HepG2 (cell line): Measurements from ENCODE around the gene RNGTT. TPM values are rescaled to one million over a fixed set of nuclear protein-coding genes. Genes with fewer than 3 reads are reported as not detected.

ENCODE experiments used
- ATF7-NPFF ChIP-seq: sonication (generic); formaldehyde crosslinking; IDR thresholded peaks from 2 replicates; pipeline ENCODE4 v1.8.1; 2023; ENCODE audit warnings: mild to moderate bottlenecking, low read depth, missing genetic modification reagents, moderate library complexity
- JDP2 ChIP-seq: sonication (generic); formaldehyde crosslinking; IDR thresholded peaks from 2 replicates; pipeline ENCODE4 v1.8.1; 2022; ENCODE audit warnings: missing genetic modification reagents, borderline replicate concordance
- KAT7 ChIP-seq: IDR thresholded peaks from 2 replicates; pipeline ENCODE4 v1.6.1; 2018; ENCODE audit warnings: borderline replicate concordance, missing compliant biosample characterization
- KLF12 ChIP-seq: sonication (generic); formaldehyde crosslinking; IDR thresholded peaks from 2 replicates; pipeline ENCODE4 v1.4.0; 2020; ENCODE audit warnings: missing genetic modification reagents, borderline replicate concordance
- MED1 ChIP-seq: sonication (generic); formaldehyde crosslinking; IDR thresholded peaks from 2 replicates; pipeline ENCODE4 v1.4.0; 2020; ENCODE audit warnings: missing genetic modification reagents
- MTA1 ChIP-seq: sonication (generic); formaldehyde crosslinking; IDR thresholded peaks from 2 replicates; pipeline ENCODE4 v1.4.0; 2020; ENCODE audit warnings: missing genetic modification reagents, mild to moderate bottlenecking, borderline replicate concordance
- MYC ChIP-seq: sonication (generic); formaldehyde crosslinking; IDR thresholded peaks from 2 replicates; pipeline ENCODE4 v1.9.0; 2021; ENCODE audit warnings: missing genetic modification reagents, borderline replicate concordance
- NAIF1 ChIP-seq: sonication (generic); formaldehyde crosslinking; IDR thresholded peaks from 2 replicates; pipeline ENCODE4 v1.5.0; 2020; ENCODE audit warnings: mild to moderate bottlenecking, missing genetic modification reagents, borderline replicate concordance
- NFE2 ChIP-seq: sonication (generic); formaldehyde crosslinking; IDR thresholded peaks from 2 replicates; pipeline ENCODE4 v1.4.0; 2020; ENCODE audit warnings: missing genetic modification reagents
- NFIB ChIP-seq: sonication (generic); formaldehyde crosslinking; IDR thresholded peaks from 2 replicates; pipeline ENCODE4 v1.9.0; 2021; ENCODE audit warnings: missing genetic modification reagents, mild to moderate bottlenecking, borderline replicate concordance
- RELA ChIP-seq: sonication (generic); formaldehyde crosslinking; IDR thresholded peaks from 2 replicates; pipeline ENCODE4 v1.4.0; 2020; ENCODE audit warnings: missing genetic modification reagents
- RORA ChIP-seq: sonication (generic); formaldehyde crosslinking; IDR thresholded peaks from 2 replicates; pipeline ENCODE4 v1.5.0; 2020; ENCODE audit warnings: mild to moderate bottlenecking, missing genetic modification reagents, moderate library complexity
- SAFB2 ChIP-seq: sonication (generic); formaldehyde crosslinking; IDR thresholded peaks from 2 replicates; pipeline ENCODE4 v1.5.1; 2020; ENCODE audit warnings: missing genetic modification reagents, low read depth, mild to moderate bottlenecking, borderline replicate concordance
- SMAD1 ChIP-seq: sonication (generic); formaldehyde crosslinking; IDR thresholded peaks from 2 replicates; pipeline ENCODE4 v1.4.0; 2020; ENCODE audit warnings: missing genetic modification reagents, low read depth, mild to moderate bottlenecking, borderline replicate concordance
- SUZ12 ChIP-seq: fragments of 150-350 bp; IDR thresholded peaks from 2 replicates; pipeline ENCODE4 v1.6.1; 2014; ENCODE audit warnings: low read depth, low read length
- ZNF296 ChIP-seq: sonication (generic); formaldehyde crosslinking; conservative IDR thresholded peaks from 2 replicates; pipeline ENCODE4 v1.5.0; 2020; ENCODE audit warnings: mild to moderate bottlenecking, missing genetic modification reagents
- ZNF629 ChIP-seq: sonication (generic); formaldehyde crosslinking; conservative IDR thresholded peaks from 2 replicates; pipeline ENCODE4 v1.5.0; 2020; ENCODE audit warnings: missing genetic modification reagents
- ZNF709 ChIP-seq: sonication (generic); formaldehyde crosslinking; IDR thresholded peaks from 2 replicates; pipeline ENCODE4 v1.5.0; 2020; ENCODE audit warnings: mild to moderate bottlenecking, missing genetic modification reagents
- ZNF772 ChIP-seq: sonication (generic); formaldehyde crosslinking; IDR thresholded peaks from 2 replicates; pipeline ENCODE4 v1.5.0; 2020; ENCODE audit warnings: mild to moderate bottlenecking, missing genetic modification reagents
- polyA plus RNA-seq, 8 experiments: library from polyadenylated mRNA; depleted of rRNA in 3 of 8; stranded (reverse) in 7 of 8; unstranded in 1 of 8; fragments of >200 nt; fragmentation: Illumina TruSeq in 4 of 8; extraction: Trizol in 4 of 8; gene quantifications; 2 replicates each; pipeline versions ENCODE4 v1.2.1 to v1.2.3, GENCODE V29; 2011 to 2016; ENCODE audit warnings: low read depth in 4 of 8, missing spikeins in 1 of 8, mixed read lengths in 1 of 8; ENCODE audit not compliant: insufficient read depth in 1 of 8
- total RNA-seq, 5 experiments: library from RNA; depleted of rRNA; stranded (reverse); fragments of >200 nt; fragmentation: Illumina TruSeq; extraction: Trizol; gene quantifications; 2 replicates each; pipeline ENCODE4 v1.2.3, GENCODE V29; 2016; ENCODE audit warnings: low read depth in 1 of 5
- TF ChIP-seq, protein P1 (sequence below): sonication (generic); formaldehyde crosslinking; IDR thresholded peaks from 2 replicates; pipeline ENCODE4 v1.4.0; 2020; ENCODE audit warnings: missing genetic modification reagents
- TF ChIP-seq, protein P2 (sequence below): sonication (generic); formaldehyde crosslinking; IDR thresholded peaks from 2 replicates; pipeline ENCODE4 v1.4.0; 2020; ENCODE audit warnings: mild to moderate bottlenecking, missing genetic modification reagents
- TF ChIP-seq, protein P3 (sequence below): sonication (generic); formaldehyde crosslinking; IDR thresholded peaks from 2 replicates; pipeline ENCODE4 v1.5.0; 2020; ENCODE audit warnings: missing genetic modification reagents
- TF ChIP-seq, protein P4 (sequence below): sonication (generic); formaldehyde crosslinking; IDR thresholded peaks from 2 replicates; pipeline ENCODE4 v1.8.0; 2022; ENCODE audit warnings: mild to moderate bottlenecking, missing genetic modification reagents, borderline replicate concordance

RNGTT gene
- total and polyA plus RNA-seq, 2 of the 13 experiments (the other 11 are each of a cell fraction or from before 2014, with no cell fraction given) = 6.0 to 22.6 TPM

DNA sequence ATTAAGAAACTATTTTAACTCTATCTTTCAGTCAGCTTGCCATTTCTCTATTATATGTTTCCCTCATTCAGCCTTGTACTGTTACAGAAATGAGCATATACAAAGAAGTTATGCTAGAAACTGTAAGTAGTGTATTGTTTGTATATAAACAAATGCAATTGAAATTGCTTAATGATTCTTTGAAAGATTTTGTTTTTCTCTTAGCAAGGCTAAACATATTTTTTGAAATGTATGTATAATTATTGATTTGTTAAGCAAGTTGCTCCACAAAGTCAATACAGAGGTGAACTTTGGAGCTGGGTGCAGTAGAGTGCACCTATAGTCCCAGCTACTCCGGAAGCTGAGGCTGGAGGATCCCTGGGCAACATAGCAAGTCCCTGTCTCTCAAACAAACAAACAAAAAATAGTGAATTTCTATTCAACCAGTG, 253.6 kb downstream of the RNGTT start (continued):
- TF ChIP-seq ZNF709 = no peak
- no peak for TF ChIP-seq NAIF1 (CRISPR knock-in tag)
- TF ChIP-seq MYC (CRISPR knock-in tag) = no peak
- TF ChIP-seq, protein P1, sequence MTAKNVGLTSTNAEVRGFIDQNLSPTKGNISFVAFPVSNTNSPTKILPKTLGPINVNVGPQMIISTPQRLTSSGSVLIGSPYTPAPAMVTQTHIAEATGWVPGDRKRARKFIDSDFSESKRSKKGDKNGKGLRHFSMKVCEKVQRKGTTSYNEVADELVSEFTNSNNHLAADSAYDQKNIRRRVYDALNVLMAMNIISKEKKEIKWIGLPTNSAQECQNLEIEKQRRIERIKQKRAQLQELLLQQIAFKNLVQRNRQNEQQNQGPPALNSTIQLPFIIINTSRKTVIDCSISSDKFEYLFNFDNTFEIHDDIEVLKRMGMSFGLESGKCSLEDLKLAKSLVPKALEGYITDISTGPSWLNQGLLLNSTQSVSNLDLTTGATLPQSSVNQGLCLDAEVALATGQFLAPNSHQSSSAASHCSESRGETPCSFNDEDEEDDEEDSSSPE (CRISPR knock-in tag) = no peak
- TF ChIP-seq NFIB (CRISPR knock-in tag) = no peak
- TF ChIP-seq ZNF629 (CRISPR knock-in tag) = 0 out of 2 replicates have a peak, but pooled peaks have one; percentile 11
- TF ChIP-seq NFE2 (CRISPR knock-in tag) = no peak
- TF ChIP-seq MED1 (CRISPR knock-in tag) = peak; percentile 84
- TF ChIP-seq, protein P2, sequence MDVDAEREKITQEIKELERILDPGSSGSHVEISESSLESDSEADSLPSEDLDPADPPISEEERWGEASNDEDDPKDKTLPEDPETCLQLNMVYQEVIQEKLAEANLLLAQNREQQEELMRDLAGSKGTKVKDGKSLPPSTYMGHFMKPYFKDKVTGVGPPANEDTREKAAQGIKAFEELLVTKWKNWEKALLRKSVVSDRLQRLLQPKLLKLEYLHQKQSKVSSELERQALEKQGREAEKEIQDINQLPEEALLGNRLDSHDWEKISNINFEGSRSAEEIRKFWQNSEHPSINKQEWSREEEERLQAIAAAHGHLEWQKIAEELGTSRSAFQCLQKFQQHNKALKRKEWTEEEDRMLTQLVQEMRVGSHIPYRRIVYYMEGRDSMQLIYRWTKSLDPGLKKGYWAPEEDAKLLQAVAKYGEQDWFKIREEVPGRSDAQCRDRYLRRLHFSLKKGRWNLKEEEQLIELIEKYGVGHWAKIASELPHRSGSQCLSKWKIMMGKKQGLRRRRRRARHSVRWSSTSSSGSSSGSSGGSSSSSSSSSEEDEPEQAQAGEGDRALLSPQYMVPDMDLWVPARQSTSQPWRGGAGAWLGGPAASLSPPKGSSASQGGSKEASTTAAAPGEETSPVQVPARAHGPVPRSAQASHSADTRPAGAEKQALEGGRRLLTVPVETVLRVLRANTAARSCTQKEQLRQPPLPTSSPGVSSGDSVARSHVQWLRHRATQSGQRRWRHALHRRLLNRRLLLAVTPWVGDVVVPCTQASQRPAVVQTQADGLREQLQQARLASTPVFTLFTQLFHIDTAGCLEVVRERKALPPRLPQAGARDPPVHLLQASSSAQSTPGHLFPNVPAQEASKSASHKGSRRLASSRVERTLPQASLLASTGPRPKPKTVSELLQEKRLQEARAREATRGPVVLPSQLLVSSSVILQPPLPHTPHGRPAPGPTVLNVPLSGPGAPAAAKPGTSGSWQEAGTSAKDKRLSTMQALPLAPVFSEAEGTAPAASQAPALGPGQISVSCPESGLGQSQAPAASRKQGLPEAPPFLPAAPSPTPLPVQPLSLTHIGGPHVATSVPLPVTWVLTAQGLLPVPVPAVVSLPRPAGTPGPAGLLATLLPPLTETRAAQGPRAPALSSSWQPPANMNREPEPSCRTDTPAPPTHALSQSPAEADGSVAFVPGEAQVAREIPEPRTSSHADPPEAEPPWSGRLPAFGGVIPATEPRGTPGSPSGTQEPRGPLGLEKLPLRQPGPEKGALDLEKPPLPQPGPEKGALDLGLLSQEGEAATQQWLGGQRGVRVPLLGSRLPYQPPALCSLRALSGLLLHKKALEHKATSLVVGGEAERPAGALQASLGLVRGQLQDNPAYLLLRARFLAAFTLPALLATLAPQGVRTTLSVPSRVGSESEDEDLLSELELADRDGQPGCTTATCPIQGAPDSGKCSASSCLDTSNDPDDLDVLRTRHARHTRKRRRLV (CRISPR knock-in tag) = no peak
- TF ChIP-seq JDP2 (CRISPR knock-in tag) = no peak
- TF ChIP-seq, protein P3, sequence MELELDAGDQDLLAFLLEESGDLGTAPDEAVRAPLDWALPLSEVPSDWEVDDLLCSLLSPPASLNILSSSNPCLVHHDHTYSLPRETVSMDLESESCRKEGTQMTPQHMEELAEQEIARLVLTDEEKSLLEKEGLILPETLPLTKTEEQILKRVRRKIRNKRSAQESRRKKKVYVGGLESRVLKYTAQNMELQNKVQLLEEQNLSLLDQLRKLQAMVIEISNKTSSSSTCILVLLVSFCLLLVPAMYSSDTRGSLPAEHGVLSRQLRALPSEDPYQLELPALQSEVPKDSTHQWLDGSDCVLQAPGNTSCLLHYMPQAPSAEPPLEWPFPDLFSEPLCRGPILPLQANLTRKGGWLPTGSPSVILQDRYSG (CRISPR knock-in tag) = no peak
- TF ChIP-seq RORA (CRISPR knock-in tag) = no peak
- no peak for TF ChIP-seq RELA (CRISPR knock-in tag)
- no peak for TF ChIP-seq SAFB2 (CRISPR knock-in tag)
- TF ChIP-seq KLF12 (CRISPR knock-in tag) = no peak
- no peak for TF ChIP-seq SMAD1 (CRISPR knock-in tag)
- TF ChIP-seq ZNF296 (CRISPR knock-in tag) = no peak
- no peak for TF ChIP-seq ATF7-NPFF (CRISPR knock-in tag)
- no peak for TF ChIP-seq SUZ12
- no peak for TF ChIP-seq ZNF772
- no peak; the same call in 1 of the 2 replicates for TF ChIP-seq MTA1 (CRISPR knock-in tag)
- TF ChIP-seq, protein P4, sequence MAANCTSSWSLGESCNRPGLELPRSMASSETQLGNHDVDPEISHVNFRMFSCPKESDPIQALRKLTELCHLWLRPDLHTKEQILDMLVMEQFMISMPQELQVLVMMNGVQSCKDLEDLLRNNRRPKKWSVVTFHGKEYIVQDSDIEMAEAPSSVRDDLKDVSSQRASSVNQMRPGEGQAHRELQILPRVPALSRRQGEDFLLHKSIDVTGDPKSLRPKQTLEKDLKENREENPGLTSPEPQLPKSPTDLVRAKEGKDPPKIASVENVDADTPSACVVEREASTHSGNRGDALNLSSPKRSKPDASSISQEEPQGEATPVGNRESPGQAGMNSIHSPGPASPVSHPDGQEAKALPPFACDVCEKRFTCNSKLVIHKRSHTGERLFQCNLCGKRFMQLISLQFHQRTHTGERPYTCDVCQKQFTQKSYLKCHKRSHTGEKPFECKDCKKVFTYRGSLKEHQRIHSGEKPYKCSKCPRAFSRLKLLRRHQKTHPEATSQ (CRISPR knock-in tag) = no peak
- TF ChIP-seq KAT7 (CRISPR knock-in tag) = no peak
